DMS53 treated with DMSO at 0.1 percent for 48 hours (cell line): Measurements from ENCODE around the gene PCDHA1.
"Not testable (repeated sequence)": the region's sequence is repeated elsewhere in the genome, so short reads cannot be mapped to it uniquely, and the experiment has no call there.

Source experiments
- DNase-seq: peaks from one replicate; lab custom pipeline; 2025; ENCODE audit not compliant: unreplicated experiment; lab: John Stamatoyannopoulos, UW

The PCDHA1 gene

DNA sequence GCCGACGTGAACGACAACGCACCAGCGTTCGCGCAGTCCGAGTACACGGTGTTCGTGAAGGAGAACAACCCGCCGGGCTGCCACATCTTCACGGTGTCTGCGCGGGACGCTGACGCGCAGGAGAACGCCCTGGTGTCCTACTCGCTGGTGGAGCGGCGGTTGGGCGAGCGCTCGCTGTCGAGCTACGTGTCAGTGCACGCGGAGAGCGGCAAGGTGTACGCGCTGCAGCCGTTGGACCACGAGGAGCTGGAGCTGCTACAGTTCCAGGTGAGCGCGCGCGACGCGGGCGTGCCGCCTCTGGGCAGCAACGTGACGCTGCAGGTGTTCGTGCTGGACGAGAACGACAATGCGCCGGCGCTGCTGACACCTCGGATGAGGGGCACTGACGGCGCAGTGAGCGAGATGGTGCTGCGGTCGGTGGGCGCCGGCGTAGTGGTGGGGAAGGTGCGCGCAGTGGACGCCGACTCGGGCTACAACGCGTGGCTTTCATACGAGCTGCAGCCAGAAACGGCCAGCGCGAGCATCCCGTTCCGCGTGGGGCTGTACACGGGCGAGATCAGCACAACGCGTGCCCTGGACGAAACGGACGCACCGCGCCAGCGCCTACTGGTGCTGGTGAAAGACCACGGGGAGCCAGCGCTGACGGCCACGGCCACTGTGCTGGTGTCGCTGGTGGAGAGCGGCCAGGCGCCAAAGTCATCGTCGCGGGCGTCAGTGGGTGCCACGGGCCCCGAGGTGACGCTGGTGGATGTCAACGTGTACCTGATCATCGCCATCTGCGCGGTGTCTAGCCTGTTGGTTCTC lies 64.1 kb downstream of the PCDHA1 start:
- not testable (repeated sequence) for DNase-seq

DNA sequence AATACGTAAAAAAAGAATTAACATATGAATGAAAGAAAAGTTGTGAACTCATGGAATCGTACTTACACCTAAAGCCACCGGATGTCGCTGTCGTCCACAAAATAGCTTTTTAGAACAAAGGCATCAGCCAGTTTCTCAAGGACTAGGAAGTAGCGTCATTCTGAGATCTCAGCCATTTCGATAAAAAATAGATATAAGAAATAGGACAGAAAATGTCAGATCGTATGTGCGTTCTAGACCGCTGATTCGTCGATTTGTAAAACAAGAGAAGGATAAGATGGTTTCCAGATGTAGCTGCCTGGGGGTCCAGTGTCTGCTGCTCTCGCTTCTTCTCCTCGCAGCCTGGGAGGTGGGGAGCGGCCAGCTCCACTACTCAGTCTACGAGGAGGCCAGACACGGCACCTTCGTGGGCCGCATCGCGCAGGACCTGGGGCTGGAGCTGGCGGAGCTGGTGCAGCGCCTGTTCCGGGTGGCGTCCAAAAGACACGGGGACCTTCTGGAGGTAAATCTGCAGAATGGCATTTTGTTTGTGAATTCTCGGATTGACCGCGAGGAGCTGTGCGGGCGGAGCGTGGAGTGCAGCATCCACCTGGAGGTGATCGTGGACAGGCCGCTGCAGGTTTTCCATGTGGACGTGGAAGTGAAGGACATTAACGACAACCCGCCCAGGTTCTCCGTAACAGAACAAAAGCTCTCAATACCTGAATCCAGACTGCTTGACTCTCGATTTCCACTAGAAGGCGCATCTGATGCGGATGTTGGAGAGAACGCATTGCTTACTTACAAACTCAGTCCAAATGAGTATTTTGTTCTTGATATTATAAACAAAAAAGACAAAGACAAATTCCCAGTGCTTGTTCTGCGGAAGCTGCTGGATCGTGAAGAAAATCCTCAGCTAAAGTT lies 70.1 kb downstream of the PCDHA1 start, which contains the start of gene PCDHA10:
Gene PCDHA10, plus strand, starts transcription at position 126 of the 903 bp plus-strand sequence. Its CDS starts 152 bp downstream, at position 278.
- peak; percentile 55 for DNase-seq

- no peak for DNase-seq
Observed at GRCh38 chr5:140857177-140857986, 71.4 kb downstream of the PCDHA1 start.

GRCh38 chr5:140857987-140858240 lies 72.0 kb downstream of the PCDHA1 start:
- no peak for DNase-seq

GRCh38 chr5:140862441-140863295 lies 76.7 kb downstream of the PCDHA1 start:
- no peak for DNase-seq

- peak; percentile 55 for DNase-seq
Observed at GRCh38 chr5:140868721-140869554, 83.0 kb downstream of the PCDHA1 start, which contains the start of gene PCDHA11. Gene PCDHA11 (plus strand): TSS chr5:140868957. CDS start chr5:140869104, 147 bp downstream.

- no peak for DNase-seq
Observed at GRCh38 chr5:140869555-140869886, 83.6 kb downstream of the PCDHA1 start.

- no peak for DNase-seq
Observed at GRCh38 chr5:140870221-140871201, 84.6 kb downstream of the PCDHA1 start.

GRCh38 chr5:140875085-140876065 lies 89.4 kb downstream of the PCDHA1 start, which contains the start of gene PCDHA12:
Gene PCDHA12 (plus strand): TSS chr5:140875308. CDS start chr5:140875473, 165 bp downstream.
- peak; percentile 36 for DNase-seq

GRCh38 chr5:140876541-140877261 lies 90.8 kb downstream of the PCDHA1 start:
- not testable (repeated sequence) for DNase-seq

DNA sequence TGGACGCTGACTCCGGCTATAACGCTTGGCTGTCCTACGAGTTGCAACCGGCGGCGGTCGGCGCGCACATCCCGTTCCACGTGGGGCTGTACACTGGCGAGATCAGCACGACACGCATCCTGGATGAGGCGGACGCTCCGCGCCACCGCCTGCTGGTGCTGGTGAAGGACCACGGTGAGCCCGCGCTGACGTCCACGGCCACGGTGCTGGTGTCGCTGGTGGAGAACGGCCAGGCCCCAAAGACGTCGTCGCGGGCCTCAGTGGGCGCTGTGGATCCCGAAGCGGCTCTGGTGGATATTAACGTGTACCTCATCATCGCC lies 91.3 kb downstream of the PCDHA1 start:
- DNase-seq, result no peak

DNA sequence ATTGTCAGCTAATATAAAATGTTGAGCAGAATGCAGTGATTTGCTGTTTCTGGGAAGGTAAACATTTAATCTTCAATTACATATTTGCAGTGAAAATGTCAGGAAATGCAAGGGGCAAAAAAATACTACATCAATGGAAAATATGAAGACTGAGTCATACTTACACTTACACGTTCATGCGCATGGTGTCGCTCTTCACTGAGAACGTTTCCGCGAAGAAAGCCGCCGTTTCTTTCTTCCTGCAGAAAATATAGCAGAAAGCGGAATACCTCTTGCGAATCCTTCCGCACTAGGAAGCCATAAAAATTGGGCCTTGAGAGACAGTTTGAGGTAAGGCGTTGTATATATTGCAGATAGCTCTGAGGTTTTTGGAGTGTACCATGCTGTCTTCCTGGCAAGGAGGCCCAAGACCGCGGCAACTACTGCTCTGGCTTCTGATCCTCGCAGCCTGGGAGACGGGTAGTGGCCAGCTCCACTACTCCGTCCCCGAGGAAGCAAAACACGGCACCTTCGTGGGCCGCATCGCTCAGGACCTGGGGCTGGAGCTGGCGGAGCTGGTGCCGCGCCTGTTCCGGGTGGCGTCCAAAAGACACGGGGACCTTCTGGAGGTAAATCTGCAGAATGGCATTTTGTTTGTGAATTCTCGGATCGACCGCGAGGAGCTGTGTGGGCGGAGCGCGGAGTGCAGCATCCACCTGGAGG lies 96.1 kb downstream of the PCDHA1 start, which contains the start of gene PCDHA13:
Gene PCDHA13, plus strand, starts transcription at position 236 of the 702 bp plus-strand sequence. Its CDS starts 145 bp downstream, at position 381.
- peak; percentile 72 for DNase-seq

GRCh38 chr5:140882591-140882899 lies 96.6 kb downstream of the PCDHA1 start:
- peak; percentile 73 for DNase-seq

DNA sequence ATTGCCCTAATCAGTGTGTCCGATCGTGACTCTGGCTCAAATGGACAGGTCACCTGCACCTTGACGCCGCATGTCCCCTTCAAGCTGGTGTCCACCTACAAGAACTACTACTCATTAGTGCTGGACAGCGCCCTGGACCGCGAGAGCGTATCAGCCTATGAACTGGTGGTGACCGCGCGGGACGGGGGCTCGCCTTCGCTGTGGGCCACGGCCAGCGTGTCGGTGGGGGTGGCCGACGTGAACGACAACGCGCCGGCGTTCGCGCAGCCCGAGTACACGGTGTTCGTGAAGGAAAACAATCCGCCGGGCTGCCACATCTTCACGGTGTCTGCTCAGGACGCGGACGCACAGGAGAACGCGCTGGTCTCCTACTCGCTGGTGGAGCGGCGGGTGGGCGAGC lies 97.4 kb downstream of the PCDHA1 start:
- no peak for DNase-seq

DNA sequence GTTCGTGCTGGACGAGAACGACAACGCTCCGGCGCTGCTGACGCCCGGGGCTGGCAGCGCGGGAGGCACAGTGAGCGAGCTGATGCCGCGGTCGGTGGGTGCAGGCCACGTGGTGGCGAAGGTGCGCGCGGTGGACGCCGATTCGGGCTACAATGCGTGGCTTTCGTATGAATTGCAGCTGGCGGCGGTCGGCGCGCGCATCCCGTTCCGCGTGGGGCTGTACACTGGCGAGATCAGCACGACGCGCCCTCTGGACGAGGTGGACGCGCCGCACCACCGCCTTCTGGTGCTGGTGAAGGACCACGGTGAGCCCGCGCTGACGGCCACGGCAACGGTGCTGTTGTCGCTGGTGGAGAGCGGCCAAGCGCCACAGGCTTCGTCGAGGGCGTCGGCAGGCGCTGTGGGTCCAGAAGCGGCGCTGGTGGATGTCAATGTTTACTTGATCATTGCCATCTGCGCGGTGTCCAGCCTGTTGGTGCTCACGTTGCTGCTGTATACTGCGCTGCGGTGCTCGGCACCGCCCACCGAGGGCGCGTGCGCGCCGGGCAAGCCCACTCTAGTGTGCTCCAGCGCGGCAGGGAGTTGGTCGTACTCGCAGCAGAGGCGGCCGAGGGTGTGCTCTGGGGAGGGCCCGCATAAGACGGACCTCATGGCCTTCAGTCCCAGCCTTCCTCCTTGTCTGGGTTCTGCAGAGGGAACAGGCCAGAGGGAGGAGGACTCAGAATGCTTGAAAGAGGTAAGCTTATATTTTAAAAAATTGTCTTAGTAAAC lies 98.2 kb downstream of the PCDHA1 start:
- no peak for DNase-seq
